ENCODE data around the gene EIF1AD. TPM values are rescaled to one million over a fixed set of nuclear protein-coding genes. Genes with fewer than 3 reads are reported as not detected.

Gene EIF1AD
- total and polyA plus RNA-seq, 8 donors = 9.5 to 16.0 (median 12.2) TPM

DNA sequence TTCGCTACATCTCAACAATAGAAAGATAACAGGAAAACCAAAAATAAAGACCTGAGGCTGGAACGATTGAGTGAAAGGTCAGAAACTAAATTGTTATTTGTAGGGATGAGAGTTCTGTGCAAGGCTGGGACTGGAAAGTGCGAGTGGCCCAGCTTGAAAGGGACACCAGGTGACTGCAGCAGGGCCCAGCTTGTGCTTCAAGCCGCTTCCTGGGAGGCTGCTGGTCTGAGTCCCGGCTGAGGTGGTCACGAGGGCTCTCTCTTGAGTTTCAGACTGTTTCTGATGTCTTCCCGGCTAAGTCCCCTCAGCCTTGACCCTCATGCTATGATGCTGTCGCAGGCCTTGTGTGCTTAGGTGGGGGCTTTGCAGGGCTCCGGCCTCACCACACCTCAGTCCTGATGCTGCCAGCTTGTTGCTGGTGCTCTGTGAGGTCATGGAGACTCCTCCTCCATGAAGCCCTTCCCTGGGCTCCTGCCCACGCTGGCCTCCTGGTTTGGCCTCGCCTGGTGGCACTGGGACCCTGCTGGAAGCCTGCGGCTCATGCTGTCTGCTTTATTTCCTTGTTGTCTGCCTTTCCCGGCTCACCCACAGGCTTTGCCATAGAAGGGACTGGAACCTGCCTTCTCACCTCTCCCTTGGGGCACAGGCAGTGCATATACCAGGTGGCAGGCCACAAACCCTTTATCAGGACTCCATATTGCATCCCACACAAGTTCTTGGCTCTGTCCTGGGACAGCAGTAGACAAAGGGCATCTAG lies 4.4 kb upstream of the EIF1AD start:
- Histone ChIP-seq H3K9me3 (no peaks in the 10 kb centered on the region), H3K4me3 (no peak overlapping the region), H3K4me1 (peaks cover 0 to 6% (median 5%) of the 10 kb centered on the region in 3 donors), H3K27ac (no peak overlapping the region), H3K27me3 (no peaks in the 10 kb centered on the region), H3K36me3 (peaks cover 0 to 7% (median 0%) of the 10 kb centered on the region in 3 donors)
- TF ChIP-seq, protein P1, sequence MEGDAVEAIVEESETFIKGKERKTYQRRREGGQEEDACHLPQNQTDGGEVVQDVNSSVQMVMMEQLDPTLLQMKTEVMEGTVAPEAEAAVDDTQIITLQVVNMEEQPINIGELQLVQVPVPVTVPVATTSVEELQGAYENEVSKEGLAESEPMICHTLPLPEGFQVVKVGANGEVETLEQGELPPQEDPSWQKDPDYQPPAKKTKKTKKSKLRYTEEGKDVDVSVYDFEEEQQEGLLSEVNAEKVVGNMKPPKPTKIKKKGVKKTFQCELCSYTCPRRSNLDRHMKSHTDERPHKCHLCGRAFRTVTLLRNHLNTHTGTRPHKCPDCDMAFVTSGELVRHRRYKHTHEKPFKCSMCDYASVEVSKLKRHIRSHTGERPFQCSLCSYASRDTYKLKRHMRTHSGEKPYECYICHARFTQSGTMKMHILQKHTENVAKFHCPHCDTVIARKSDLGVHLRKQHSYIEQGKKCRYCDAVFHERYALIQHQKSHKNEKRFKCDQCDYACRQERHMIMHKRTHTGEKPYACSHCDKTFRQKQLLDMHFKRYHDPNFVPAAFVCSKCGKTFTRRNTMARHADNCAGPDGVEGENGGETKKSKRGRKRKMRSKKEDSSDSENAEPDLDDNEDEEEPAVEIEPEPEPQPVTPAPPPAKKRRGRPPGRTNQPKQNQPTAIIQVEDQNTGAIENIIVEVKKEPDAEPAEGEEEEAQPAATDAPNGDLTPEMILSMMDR (IDR thresholded peaks at IDR 0.05) = no peak
- no peak for ATAC-seq
- 83 to 90% methylated on average over 13 of the region's 13 CpGs for WGBS, 2 donors
- FAIRE-seq = no peak
- no peak for DNase-seq
- intact Hi-C loops (cut with DNase I) = no loop called here

DNA sequence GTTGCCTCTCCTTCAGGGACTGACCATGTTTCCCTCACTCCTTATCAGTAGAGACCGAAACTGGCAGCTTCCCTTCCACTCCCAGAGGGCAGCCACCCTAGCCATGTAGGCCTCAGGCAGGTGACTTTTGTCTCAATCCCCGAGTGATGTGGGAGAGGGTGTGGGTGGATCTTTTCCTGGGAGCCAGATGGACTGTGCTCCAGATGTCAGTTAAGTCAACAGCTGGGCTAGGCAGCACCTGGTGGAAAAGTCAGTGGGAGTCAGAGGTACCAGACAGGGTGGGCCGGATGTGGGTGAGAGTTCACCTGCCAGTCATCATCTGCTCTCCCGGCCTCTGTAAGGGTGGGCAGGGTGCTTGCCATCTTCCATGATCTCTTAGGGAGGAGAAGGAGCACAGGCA lies 2.2 kb upstream of the EIF1AD start:
- ATAC-seq (no peak), FAIRE-seq (no peak), DNase-seq (peak in 1 of 6 donors; percentile 36)
- H3K4me3 ChIP-seq = no peak overlapping the region
- intact Hi-C loops (cut with DNase I) = no loop called here
- TF ChIP-seq, protein P1 (IDR thresholded peaks at IDR 0.05) = no peak
- H3K27me3 ChIP-seq = no peaks in the 10 kb centered on the region
- peaks cover 0 to 15% (median 5%) of the 10 kb centered on the region in 3 donors for H3K4me1 ChIP-seq
- H3K36me3 ChIP-seq = peaks cover 0 to 17% (median 7%) of the 10 kb centered on the region in 3 donors
- H3K9me3 ChIP-seq = no peaks in the 10 kb centered on the region
- H3K27ac ChIP-seq = no peak overlapping the region
- whole genome bisulfite sequencing, 2 donors = 58 to 63% methylated on average over 4 of the region's 4 CpGs

DNA sequence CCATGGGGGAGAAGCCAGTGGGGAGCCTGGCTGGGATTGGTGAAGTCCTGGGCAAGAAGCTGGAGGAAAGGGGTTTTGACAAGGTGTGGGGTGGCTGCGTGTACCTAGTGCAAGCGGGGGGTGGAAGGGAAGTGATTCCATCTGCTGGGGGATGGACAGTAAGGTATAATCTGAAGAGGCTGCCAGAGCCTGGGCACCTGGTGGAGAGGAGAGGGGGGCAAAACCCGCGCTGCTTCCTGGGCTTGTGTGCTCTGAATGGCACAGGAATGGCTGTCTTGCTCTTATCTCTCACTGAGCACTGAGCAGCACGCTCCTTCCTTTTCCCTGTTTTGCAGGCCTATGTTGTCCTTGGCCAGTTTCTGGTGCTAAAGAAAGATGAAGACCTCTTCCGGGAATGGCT lies 1.3 kb upstream of the EIF1AD start:
- FAIRE-seq (no peak), DNase-seq (peak in 2 of 6 donors; percentile 20 to 47), ATAC-seq (no peak)
- Histone ChIP-seq H3K9me3 (no peaks in the 10 kb centered on the region), H3K27ac (peak overlapping the region in 3 of 4 donors; percentile 75 to 98 (median 94)), H3K4me3 (peak overlapping the region in 3 of 4 donors; percentile 77 to 80 (median 77)), H3K36me3 (peaks cover 0 to 26% (median 12%) of the 10 kb centered on the region in 3 donors), H3K27me3 (no peaks in the 10 kb centered on the region), H3K4me1 (peaks cover 0 to 15% (median 5%) of the 10 kb centered on the region in 3 donors)
- intact Hi-C loops (cut with DNase I) = no loop called here
- 42 to 43% methylated on average over 4 to 6 of the region's 6 CpGs for WGBS, 2 donors
- TF ChIP-seq, protein P1 (IDR thresholded peaks at IDR 0.05) = no peak

DNA sequence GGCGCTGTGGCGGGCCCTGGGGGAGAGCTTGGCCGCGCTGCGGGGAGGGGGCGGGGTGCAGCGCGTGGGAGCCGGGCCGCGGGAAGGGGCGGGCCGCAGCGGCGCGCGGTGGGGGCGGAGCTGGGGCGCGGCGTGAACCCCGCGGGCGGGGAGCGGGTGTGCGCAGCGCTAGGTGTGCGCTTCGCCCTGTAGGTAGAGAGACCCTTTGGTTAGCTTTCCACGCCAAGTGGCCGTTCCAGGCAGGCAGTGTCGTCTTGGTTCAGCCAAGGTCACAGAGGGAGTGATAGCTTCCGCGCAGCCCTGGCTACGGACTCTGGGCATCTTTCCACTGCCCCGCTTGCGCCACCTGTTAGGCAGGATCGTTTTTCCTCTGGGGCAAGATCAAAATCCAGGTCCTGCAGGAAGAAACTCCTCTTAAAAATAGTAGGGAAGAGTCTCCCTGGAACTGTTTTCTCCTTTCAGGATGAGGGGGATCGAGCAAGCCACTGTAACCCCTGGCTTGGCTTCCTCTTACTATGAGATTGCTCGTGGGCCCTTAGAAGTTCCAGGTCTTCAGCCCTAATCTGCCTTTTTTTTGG lies 780 bp upstream of the EIF1AD start:
- intact Hi-C loops (cut with DNase I) = no loop called here
- Histone ChIP-seq H3K9me3 (no peaks in the 10 kb centered on the region), H3K36me3 (peaks cover 0 to 32% (median 16%) of the 10 kb centered on the region in 3 donors), H3K27ac (peak overlapping the region; percentile 75 to 98 (median 90)), H3K27me3 (no peaks in the 10 kb centered on the region), H3K4me1 (peaks cover 0 to 15% (median 5%) of the 10 kb centered on the region in 3 donors), H3K4me3 (peak overlapping the region; percentile 77 to 89 (median 78))
- peak; percentile 78 to 83 (median 81) for ATAC-seq
- TF ChIP-seq, protein P1 (IDR thresholded peaks at IDR 0.05) = no peak
- peak; percentile 77 to 87 (median 80) for DNase-seq
- WGBS, 2 donors = 0 to 1% methylated on average over 37 to 40 of the region's 40 CpGs
- FAIRE-seq = no peak

Measured in pancreas (tissue), 10 donors.